IMR-90 (cell line): ENCODE measurements around the gene OR6S1. TPM values are rescaled to one million over a fixed set of nuclear protein-coding genes. Genes with fewer than 3 reads are reported as not detected.

Source experiments
- ATAC-seq: fragments of 200-7000 bp; cut with Tn5 transposase; 2 replicates; pipeline ENCODE4 v1.9.1; 2020; ENCODE audit warnings: low read depth, mild to moderate bottlenecking, moderate library complexity
- BruUV-seq: library from RNA; stranded (reverse); fragments of 400-500 nt; replicated peaks from 2 replicates; lab custom pipeline; 2021; lab: Mats Ljungman, UMichigan
- CTCF ChIA-PET: fragments of 300-600 bp; formaldehyde crosslinking; extraction: SDS; loops from one replicate; lab custom pipeline; 2021; ENCODE audit warnings: antibody characterized with exemption; lab: Yijun Ruan, JAX
- POLR2A ChIA-PET: fragments of 300-600 bp; sonication (Branson Sonifier 250); formaldehyde crosslinking; loops from one replicate; lab custom pipeline; 2022; ENCODE audit warnings: antibody characterized with exemption; ENCODE audit not compliant: unreplicated experiment; lab: Charles Lee
- DNase-seq: peaks from one replicate; pipeline ENCODE4 v3.0.0; 2013
- H2AFZ ChIP-seq: replicated peaks from 2 replicates; pipeline ENCODE3; 2013; ENCODE audit warnings: low read length, mild to moderate bottlenecking; ENCODE audit not compliant: poor library complexity
- H2AK5ac ChIP-seq: 2 replicates; pipeline ENCODE4 v1.6.1; 2013; ENCODE audit warnings: low read depth, low read length, inconsistent platforms
- H2AK9ac ChIP-seq: replicated peaks from 2 replicates; pipeline ENCODE3; 2013; ENCODE audit warnings: mild to moderate bottlenecking, low read depth, low read length, moderate library complexity; ENCODE audit not compliant: poor library complexity
- H2BK120ac ChIP-seq: 2 replicates; pipeline ENCODE4 v1.6.1; 2013; ENCODE audit warnings: low read depth, low read length, inconsistent platforms
- H2BK15ac ChIP-seq: 3 replicates; pipeline ENCODE4 v1.6.1; 2013; ENCODE audit warnings: low read depth, low read length, inconsistent platforms
- H2BK20ac ChIP-seq: 2 replicates; pipeline ENCODE4 v1.6.1; 2013; ENCODE audit warnings: low read depth, mild to moderate bottlenecking, inconsistent platforms, low read length, moderate library complexity
- H2BK5ac ChIP-seq: 2 replicates; pipeline ENCODE4 v1.6.1; 2013; ENCODE audit warnings: mild to moderate bottlenecking, low read depth, low read length, inconsistent platforms; ENCODE audit not compliant: poor library complexity, severe bottlenecking
- H3K14ac ChIP-seq: replicated peaks from 2 replicates; pipeline ENCODE4 v1.6.1; 2013; ENCODE audit warnings: low read depth, low read length, inconsistent platforms
- H3K18ac ChIP-seq: 2 replicates; pipeline ENCODE4 v1.6.1; 2013; ENCODE audit warnings: low read depth, low read length, control low read depth
- H3K23ac ChIP-seq: 2 replicates; pipeline ENCODE4 v1.6.1; 2013; ENCODE audit warnings: low read depth, low read length, inconsistent platforms
- H3K27ac ChIP-seq: 2 replicates; pipeline ENCODE4 v1.5.1; 2013; ENCODE audit warnings: mild to moderate bottlenecking, control low read depth, low read length; ENCODE audit not compliant: insufficient read depth
- H3K27me3 ChIP-seq: 2 replicates; pipeline ENCODE4 v1.6.1; 2013; ENCODE audit warnings: low read length; ENCODE audit not compliant: control insufficient read depth, insufficient read depth
- H3K36me3 ChIP-seq: 2 replicates; pipeline ENCODE4 v1.6.1; 2013; ENCODE audit warnings: low read length, mixed read lengths; ENCODE audit not compliant: control insufficient read depth, insufficient read depth
- H3K4ac ChIP-seq: 2 replicates; pipeline ENCODE4 v1.6.1; 2013; ENCODE audit warnings: low read depth, low read length, inconsistent platforms
- H3K4me1 ChIP-seq: 2 replicates; pipeline ENCODE4 v1.6.1; 2013; ENCODE audit warnings: low read length, mixed read lengths; ENCODE audit not compliant: control insufficient read depth, insufficient read depth
- H3K4me2 ChIP-seq: 2 replicates; pipeline ENCODE4 v1.6.1; 2013; ENCODE audit warnings: low read depth, mild to moderate bottlenecking, control low read depth, low read length, moderate library complexity
- H3K4me3 ChIP-seq: 2 replicates; pipeline ENCODE4 v1.5.1; 2013; ENCODE audit warnings: low read depth, mild to moderate bottlenecking, control low read depth, low read length, moderate library complexity; ENCODE audit not compliant: insufficient read depth
- H3K56ac ChIP-seq: 2 replicates; pipeline ENCODE4 v1.6.1; 2013; ENCODE audit warnings: low read length, inconsistent platforms; ENCODE audit not compliant: insufficient read depth; ENCODE audit errors: extremely low read depth
- H3K79me1 ChIP-seq, 2 experiments: 2 replicates each; pipeline ENCODE4 v1.6.1; 2013; ENCODE audit warnings: low read length in 2 of 2, inconsistent platforms in 1 of 2, low read depth in 1 of 2
- H3K9ac ChIP-seq: 2 replicates; pipeline ENCODE4 v1.6.1; 2013; ENCODE audit warnings: low read depth, low read length, control low read depth
- H3K9me1 ChIP-seq: 2 replicates; pipeline ENCODE4 v1.6.1; 2013; ENCODE audit warnings: low read length, inconsistent platforms; ENCODE audit not compliant: insufficient read depth
- H3K9me3 ChIP-seq: 2 replicates; pipeline ENCODE4 v1.6.1; 2013; ENCODE audit warnings: low read length; ENCODE audit not compliant: control insufficient read depth, insufficient read depth
- H4K20me1 ChIP-seq: 2 replicates; pipeline ENCODE4 v1.6.1; 2013; ENCODE audit warnings: low read length, inconsistent platforms; ENCODE audit not compliant: insufficient read depth
- H4K5ac ChIP-seq: 2 replicates; pipeline ENCODE4 v1.6.1; 2013; ENCODE audit warnings: mild to moderate bottlenecking, low read depth, low read length, control low read depth
- H4K8ac ChIP-seq, 2 experiments: 2 replicates each; pipeline ENCODE4 v1.6.1; 2013; ENCODE audit warnings: low read depth in 2 of 2, low read length in 2 of 2, control low read depth in 1 of 2, inconsistent platforms in 1 of 2
- H4K91ac ChIP-seq: 2 replicates; pipeline ENCODE4 v1.6.1; 2013; ENCODE audit warnings: low read depth, low read length, inconsistent platforms; ENCODE audit not compliant: insufficient read depth
- CEBPB ChIP-seq: IDR thresholded peaks from 2 replicates; pipeline ENCODE4 v1.6.1; 2012; ENCODE audit warnings: low read depth, low read length, improper control_type of control experiment
- MAFK ChIP-seq: IDR thresholded peaks from 2 replicates; pipeline ENCODE4 v1.6.1; 2012; ENCODE audit warnings: low read depth, low read length, improper control_type of control experiment
- WGBS, 2 experiments: methylation state at CpG; one replicate each; pipeline versions ENCODE4 v1.1.5 to v1.1.7; 2013; ENCODE audit warnings: missing lambda C conversion rate in 2 of 2; ENCODE audit not compliant: insufficient read length in 1 of 2; ENCODE audit errors: extremely low coverage in 2 of 2; 5-methylcytosine and 5-hydroxymethylcytosine counted together
- dilution Hi-C: fragments of 300-500 bp; cut with HindIII; formaldehyde crosslinking; loops from one replicate; pipeline ENCODE4 v1.14.3; 2018; ENCODE audit warnings: low sequenced_read_pairs; ENCODE audit not compliant: unreplicated experiment
- in situ Hi-C: fragments of 300-500 bp; cut with MboI; formaldehyde crosslinking; loops from 3 replicates; pipeline ENCODE4 v1.14.3; 2019; ENCODE audit warnings: low sequenced_read_pairs, inconsistent platforms, mixed read lengths
- intact Hi-C: fragments of 100-400 bp; cut with micrococcal nuclease; formaldehyde crosslinking; loops from 2 replicates; pipeline ENCODE4 v1.10.0; 2022
- polyA plus RNA-seq, 3 experiments: library from polyadenylated mRNA; depleted of rRNA; stranded (reverse); fragments of >200 nt; gene quantifications; 2 replicates each; pipeline ENCODE4 v1.2.3, GENCODE V29; 2012; ENCODE audit warnings: low replicate concordance in 1 of 3
- total RNA-seq: library from RNA; depleted of rRNA; stranded (reverse); fragments of >200 nt; gene quantifications from 2 replicates; pipeline ENCODE4 v1.2.3, GENCODE V29; 2012

OR6S1 gene
- total and polyA plus RNA-seq, 2 of the 4 experiments (the other 2 are of a cell fraction) = not detected

- intact Hi-C loops = loop anchor here (1.0 kb wide), 1 partner anchor 11 kb away; no protein-coding TSS in a partner anchor
- peaks cover 12% of the 10 kb centered on the region for H3K27me3 ChIP-seq
- POLR2A ChIA-PET = no interaction called here
- no peak overlapping the region for H2BK120ac ChIP-seq
- H3K9me1 ChIP-seq = no peaks in the 10 kb centered on the region
- peak; percentile 60 for DNase-seq
- peaks cover 4% of the 10 kb centered on the region; the same call in 1 of the 2 replicates for H3K4me1 ChIP-seq
- dilution Hi-C loops = no loop called here
- peak overlapping the region; percentile 70 for H2AFZ ChIP-seq
- H3K36me3 ChIP-seq = no peaks in the 10 kb centered on the region
- no peak overlapping the region for H2BK15ac ChIP-seq
- H3K56ac ChIP-seq = no peak overlapping the region
- H3K4ac ChIP-seq = no peak overlapping the region
- H3K9me3 ChIP-seq = no peaks in the 10 kb centered on the region
- no peak overlapping the region for H3K23ac ChIP-seq
- peaks cover 4% of the 10 kb centered on the region; the same call in 1 of the 2 replicates for H4K20me1 ChIP-seq
- peak overlapping the region; percentile 99 for H3K4me2 ChIP-seq
- H3K27ac ChIP-seq = no peak overlapping the region
- in situ Hi-C loops = no loop called here
- no peaks in the 10 kb centered on the region for H3K79me1 ChIP-seq
- H4K5ac ChIP-seq = no peak overlapping the region
- peak; percentile 50 for ATAC-seq
- H2AK9ac ChIP-seq = no peak overlapping the region
- H3K14ac ChIP-seq = no peak overlapping the region
- no peak overlapping the region for H3K18ac ChIP-seq
- peak overlapping the region; percentile 81 for H3K4me3 ChIP-seq
- H4K91ac ChIP-seq = no peak overlapping the region
- CTCF ChIA-PET = no interaction called here
- TF ChIP-seq CEBPB = peak; percentile 84
- TF ChIP-seq MAFK = no peak
- 3% methylated on average over 6 of the region's 22 CpGs; no CpG with 5 or more reads in 1 of the 2 experiments for WGBS, 2 experiments
- no peak overlapping the region for H2BK20ac ChIP-seq
- H2BK5ac ChIP-seq = no peak overlapping the region
- no peak overlapping the region for H4K8ac ChIP-seq
- H3K9ac ChIP-seq = no peak overlapping the region; the same call in 1 of the 2 replicates
- H2AK5ac ChIP-seq = no peak overlapping the region
- no TSS peak for BruUV-seq
These were observed 16.9 kb downstream of the OR6S1 start for GRCh38 chr14:20624495-20625070.
